22Rv1 (cell line): ENCODE results near the gene METTL2B.
"Not testable (repeated sequence)": the region's sequence is repeated elsewhere in the genome, so short reads cannot be mapped to it uniquely, and the experiment has no call there.

Experiments used
- CTCF ChIP-seq: fragments of 450-650 bp; IDR thresholded peaks from 2 replicates; pipeline ENCODE4 v1.5.1; 2017; ENCODE audit warnings: mild to moderate bottlenecking
- ZFX ChIP-seq: fragments of 450-650 bp; IDR thresholded peaks from 2 replicates; pipeline ENCODE4 v1.6.1; 2017; ENCODE audit warnings: antibody characterized with exemption, borderline replicate concordance

- not testable (repeated sequence) for TF ChIP-seq CTCF, ZFX
Observed at GRCh38 chr7:128505416-128505815, 28.9 kb downstream of the METTL2B start.
